SK-N-SH treated with all-trans-retinoic acid at 6 μM for 48 hours (cell line): ENCODE results near the gene CC2D1B.

ENCODE experiments used
- ATAC-seq: fragments of 200-7000 bp; cut with Tn5 transposase; 3 replicates; pipeline ENCODE4 v1.9.1; 2020; ENCODE audit warnings: mild to moderate bottlenecking, moderate library complexity
- ARNTL ChIP-seq: fragments of 450-650 bp; formaldehyde crosslinking; IDR thresholded peaks from 2 replicates; pipeline ENCODE4 v1.5.0; 2020; ENCODE audit warnings: low read depth, mild to moderate bottlenecking, moderate library complexity, borderline replicate concordance
- BACH2 ChIP-seq: fragments of 250-450 bp; sonication (Bioruptor Pico); IDR thresholded peaks from 2 replicates; pipeline ENCODE4 v1.9.0; 2021; ENCODE audit warnings: mild to moderate bottlenecking, borderline replicate concordance
- CSDC2 ChIP-seq: fragments of 250-450 bp; sonication (Bioruptor Pico); IDR thresholded peaks from 2 replicates; pipeline ENCODE4 v1.5.0; 2020; ENCODE audit warnings: mild to moderate bottlenecking, moderate library complexity
- ESRRG ChIP-seq: fragments of 250-450 bp; sonication (Bioruptor Pico); IDR thresholded peaks from 2 replicates; pipeline ENCODE4 v1.6.1; 2021; ENCODE audit warnings: mild to moderate bottlenecking
- ISL1 ChIP-seq: fragments of 250-450 bp; sonication (Bioruptor Pico); IDR thresholded peaks from 2 replicates; pipeline ENCODE4 v2.1.2; 2022; ENCODE audit warnings: mild to moderate bottlenecking, moderate library complexity
- OSR1 ChIP-seq: fragments of 250-450 bp; sonication (Bioruptor Pico); IDR thresholded peaks from 2 replicates; pipeline ENCODE4 v1.8.0; 2022; ENCODE audit warnings: moderate library complexity, mild to moderate bottlenecking, inconsistent platforms
- PATZ1 ChIP-seq: fragments of 250-450 bp; sonication (Bioruptor Pico); IDR thresholded peaks from 2 replicates; pipeline ENCODE4 v1.8.0; 2020; ENCODE audit warnings: mild to moderate bottlenecking, moderate library complexity, borderline replicate concordance
- PPARA ChIP-seq: fragments of 250-450 bp; sonication (Bioruptor Pico); IDR thresholded peaks from 2 replicates; pipeline ENCODE4 v1.5.0; 2020; ENCODE audit warnings: mild to moderate bottlenecking, borderline replicate concordance
- RARB ChIP-seq: fragments of 250-450 bp; sonication (Bioruptor Pico); IDR thresholded peaks from 2 replicates; pipeline ENCODE4 v1.8.0; 2021; ENCODE audit warnings: mild to moderate bottlenecking, moderate library complexity
- TCF4 ChIP-seq: fragments of 250-450 bp; sonication (Bioruptor Pico); IDR thresholded peaks from 2 replicates; pipeline ENCODE4 v1.8.0; 2021; ENCODE audit warnings: mild to moderate bottlenecking, moderate library complexity, borderline replicate concordance
- TOX ChIP-seq: fragments of 250-450 bp; sonication (Bioruptor Pico); IDR thresholded peaks from 2 replicates; pipeline ENCODE4 v1.8.0; 2021; ENCODE audit warnings: mild to moderate bottlenecking, moderate library complexity, borderline replicate concordance
- ZC3H10 ChIP-seq: fragments of 250-450 bp; sonication (Bioruptor Pico); IDR thresholded peaks from 2 replicates; pipeline ENCODE4 v1.5.1; 2021; ENCODE audit warnings: mild to moderate bottlenecking, moderate library complexity
- ZFP3 ChIP-seq: fragments of 250-450 bp; sonication (Bioruptor Pico); IDR thresholded peaks from 2 replicates; pipeline ENCODE4 v1.5.0; 2020; ENCODE audit warnings: mild to moderate bottlenecking, moderate library complexity
- ZNF565 ChIP-seq: fragments of 450-650 bp; formaldehyde crosslinking; conservative IDR thresholded peaks from 2 replicates; pipeline ENCODE4 v1.5.0; 2020; ENCODE audit warnings: low read depth, mild to moderate bottlenecking, moderate library complexity
- ZNF70 ChIP-seq: fragments of 450-650 bp; formaldehyde crosslinking; IDR thresholded peaks from 2 replicates; pipeline ENCODE4 v1.5.0; 2020; ENCODE audit warnings: mild to moderate bottlenecking, moderate library complexity
- ZNF8 ChIP-seq: fragments of 450-650 bp; formaldehyde crosslinking; IDR thresholded peaks from 2 replicates; pipeline ENCODE4 v1.5.0; 2020; ENCODE audit warnings: mild to moderate bottlenecking, moderate library complexity
- TF ChIP-seq, protein P1 (sequence below): fragments of 250-450 bp; sonication (Bioruptor Pico); IDR thresholded peaks from 2 replicates; pipeline ENCODE4 v1.5.1; 2020; ENCODE audit warnings: low read depth, mild to moderate bottlenecking, moderate library complexity
- TF ChIP-seq, protein P2 (sequence below): fragments of 250-450 bp; sonication (Bioruptor Pico); IDR thresholded peaks from 2 replicates; pipeline ENCODE4 v1.8.0; 2021; ENCODE audit warnings: low read depth, mild to moderate bottlenecking, moderate library complexity, borderline replicate concordance
- TF ChIP-seq, protein P3 (sequence below): fragments of 250-450 bp; sonication (Bioruptor Pico); IDR thresholded peaks from 2 replicates; pipeline ENCODE4 v1.5.1; 2021; ENCODE audit warnings: mild to moderate bottlenecking, moderate library complexity
- TF ChIP-seq, protein P4 (sequence below): fragments of 250-450 bp; sonication (Bioruptor Pico); IDR thresholded peaks from 2 replicates; pipeline ENCODE4 v1.5.0; 2020; ENCODE audit warnings: mild to moderate bottlenecking, moderate library complexity

CC2D1B gene

DNA sequence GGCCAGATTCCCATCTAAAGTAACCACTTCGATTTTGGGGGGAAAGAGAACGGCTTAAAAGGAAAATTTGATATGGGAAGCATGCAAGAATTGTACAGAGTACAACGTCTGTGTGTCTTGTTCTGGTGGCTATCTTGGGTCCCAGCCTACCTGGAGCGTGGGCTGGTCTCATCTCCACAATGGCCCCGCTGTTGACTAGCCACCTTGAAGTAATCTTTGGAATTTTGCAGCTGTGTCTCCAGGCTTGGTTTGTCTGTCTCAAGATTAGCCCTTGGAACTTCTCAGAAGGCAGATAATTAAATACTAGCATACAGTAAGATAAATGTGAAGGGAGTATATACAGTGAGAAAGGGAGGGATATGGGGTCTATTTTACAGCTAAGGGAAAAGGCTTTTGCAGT, 1.3 kb upstream of the CC2D1B start:
- ATAC-seq: no peak
- TF ChIP-seq TOX (no peak), ESRRG (no peak), TCF4 (CRISPR knock-in tag) (no peak), BACH2 (CRISPR knock-in tag) (no peak), ZNF565 (CRISPR knock-in tag) (no peak)
- TF ChIP-seq, protein P1, sequence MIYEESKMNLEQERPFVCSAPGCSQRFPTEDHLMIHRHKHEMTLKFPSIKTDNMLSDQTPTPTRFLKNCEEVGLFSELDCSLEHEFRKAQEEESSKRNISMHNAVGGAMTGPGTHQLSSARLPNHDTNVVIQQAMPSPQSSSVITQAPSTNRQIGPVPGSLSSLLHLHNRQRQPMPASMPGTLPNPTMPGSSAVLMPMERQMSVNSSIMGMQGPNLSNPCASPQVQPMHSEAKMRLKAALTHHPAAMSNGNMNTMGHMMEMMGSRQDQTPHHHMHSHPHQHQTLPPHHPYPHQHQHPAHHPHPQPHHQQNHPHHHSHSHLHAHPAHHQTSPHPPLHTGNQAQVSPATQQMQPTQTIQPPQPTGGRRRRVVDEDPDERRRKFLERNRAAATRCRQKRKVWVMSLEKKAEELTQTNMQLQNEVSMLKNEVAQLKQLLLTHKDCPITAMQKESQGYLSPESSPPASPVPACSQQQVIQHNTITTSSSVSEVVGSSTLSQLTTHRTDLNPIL: no peak
- TF ChIP-seq, all 23 proteins: peak for 0

DNA sequence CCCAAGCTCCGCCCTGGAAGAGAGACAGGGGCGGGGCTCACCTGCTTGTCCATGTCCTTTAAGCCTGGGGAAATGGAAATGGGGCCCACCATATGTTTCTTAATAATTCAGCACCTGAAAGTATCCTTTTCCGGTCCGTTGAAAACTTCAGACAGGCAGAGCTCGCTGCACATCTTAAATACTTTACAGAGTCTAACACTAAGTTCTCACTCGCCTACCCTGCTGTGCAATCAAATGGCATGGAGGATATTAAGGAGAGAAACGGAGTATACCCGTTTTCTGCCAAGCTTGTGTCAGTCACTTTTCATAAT, 467 bp upstream of the CC2D1B start:
- ATAC-seq: no peak
- TF ChIP-seq, protein P2, sequence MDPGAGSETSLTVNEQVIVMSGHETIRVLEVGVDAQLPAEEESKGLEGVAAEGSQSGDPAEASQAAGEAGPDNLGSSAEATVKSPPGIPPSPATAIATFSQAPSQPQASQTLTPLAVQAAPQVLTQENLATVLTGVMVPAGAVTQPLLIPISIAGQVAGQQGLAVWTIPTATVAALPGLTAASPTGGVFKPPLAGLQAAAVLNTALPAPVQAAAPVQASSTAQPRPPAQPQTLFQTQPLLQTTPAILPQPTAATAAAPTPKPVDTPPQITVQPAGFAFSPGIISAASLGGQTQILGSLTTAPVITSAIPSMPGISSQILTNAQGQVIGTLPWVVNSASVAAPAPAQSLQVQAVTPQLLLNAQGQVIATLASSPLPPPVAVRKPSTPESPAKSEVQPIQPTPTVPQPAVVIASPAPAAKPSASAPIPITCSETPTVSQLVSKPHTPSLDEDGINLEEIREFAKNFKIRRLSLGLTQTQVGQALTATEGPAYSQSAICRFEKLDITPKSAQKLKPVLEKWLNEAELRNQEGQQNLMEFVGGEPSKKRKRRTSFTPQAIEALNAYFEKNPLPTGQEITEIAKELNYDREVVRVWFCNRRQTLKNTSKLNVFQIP (CRISPR knock-in tag): no peak
- TF ChIP-seq OSR1 (CRISPR knock-in tag) (no peak), PPARA (CRISPR knock-in tag) (no peak), ZFP3 (CRISPR knock-in tag) (no peak), ZNF565 (CRISPR knock-in tag) (no peak), ESRRG (no peak), PATZ1 (CRISPR knock-in tag) (no peak), TOX (no peak), ZC3H10 (CRISPR knock-in tag) (no peak), ZNF8 (CRISPR knock-in tag) (no peak), ARNTL (no peak), ISL1 (CRISPR knock-in tag) (no peak), ZNF70 (CRISPR knock-in tag) (no peak), RARB (no peak), BACH2 (CRISPR knock-in tag) (no peak)
- TF ChIP-seq, protein P3, sequence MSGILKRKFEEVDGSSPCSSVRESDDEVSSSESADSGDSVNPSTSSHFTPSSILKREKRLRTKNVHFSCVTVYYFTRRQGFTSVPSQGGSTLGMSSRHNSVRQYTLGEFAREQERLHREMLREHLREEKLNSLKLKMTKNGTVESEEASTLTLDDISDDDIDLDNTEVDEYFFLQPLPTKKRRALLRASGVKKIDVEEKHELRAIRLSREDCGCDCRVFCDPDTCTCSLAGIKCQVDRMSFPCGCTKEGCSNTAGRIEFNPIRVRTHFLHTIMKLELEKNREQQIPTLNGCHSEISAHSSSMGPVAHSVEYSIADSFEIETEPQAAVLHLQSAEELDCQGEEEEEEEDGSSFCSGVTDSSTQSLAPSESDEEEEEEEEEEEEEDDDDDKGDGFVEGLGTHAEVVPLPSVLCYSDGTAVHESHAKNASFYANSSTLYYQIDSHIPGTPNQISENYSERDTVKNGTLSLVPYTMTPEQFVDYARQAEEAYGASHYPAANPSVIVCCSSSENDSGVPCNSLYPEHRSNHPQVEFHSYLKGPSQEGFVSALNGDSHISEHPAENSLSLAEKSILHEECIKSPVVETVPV (CRISPR knock-in tag): no peak
- TF ChIP-seq, protein P1: no peak
- TF ChIP-seq, protein P4, sequence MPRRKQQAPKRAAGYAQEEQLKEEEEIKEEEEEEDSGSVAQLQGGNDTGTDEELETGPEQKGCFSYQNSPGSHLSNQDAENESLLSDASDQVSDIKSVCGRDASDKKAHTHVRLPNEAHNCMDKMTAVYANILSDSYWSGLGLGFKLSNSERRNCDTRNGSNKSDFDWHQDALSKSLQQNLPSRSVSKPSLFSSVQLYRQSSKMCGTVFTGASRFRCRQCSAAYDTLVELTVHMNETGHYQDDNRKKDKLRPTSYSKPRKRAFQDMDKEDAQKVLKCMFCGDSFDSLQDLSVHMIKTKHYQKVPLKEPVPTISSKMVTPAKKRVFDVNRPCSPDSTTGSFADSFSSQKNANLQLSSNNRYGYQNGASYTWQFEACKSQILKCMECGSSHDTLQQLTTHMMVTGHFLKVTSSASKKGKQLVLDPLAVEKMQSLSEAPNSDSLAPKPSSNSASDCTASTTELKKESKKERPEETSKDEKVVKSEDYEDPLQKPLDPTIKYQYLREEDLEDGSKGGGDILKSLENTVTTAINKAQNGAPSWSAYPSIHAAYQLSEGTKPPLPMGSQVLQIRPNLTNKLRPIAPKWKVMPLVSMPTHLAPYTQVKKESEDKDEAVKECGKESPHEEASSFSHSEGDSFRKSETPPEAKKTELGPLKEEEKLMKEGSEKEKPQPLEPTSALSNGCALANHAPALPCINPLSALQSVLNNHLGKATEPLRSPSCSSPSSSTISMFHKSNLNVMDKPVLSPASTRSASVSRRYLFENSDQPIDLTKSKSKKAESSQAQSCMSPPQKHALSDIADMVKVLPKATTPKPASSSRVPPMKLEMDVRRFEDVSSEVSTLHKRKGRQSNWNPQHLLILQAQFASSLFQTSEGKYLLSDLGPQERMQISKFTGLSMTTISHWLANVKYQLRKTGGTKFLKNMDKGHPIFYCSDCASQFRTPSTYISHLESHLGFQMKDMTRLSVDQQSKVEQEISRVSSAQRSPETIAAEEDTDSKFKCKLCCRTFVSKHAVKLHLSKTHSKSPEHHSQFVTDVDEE: no peak

DNA sequence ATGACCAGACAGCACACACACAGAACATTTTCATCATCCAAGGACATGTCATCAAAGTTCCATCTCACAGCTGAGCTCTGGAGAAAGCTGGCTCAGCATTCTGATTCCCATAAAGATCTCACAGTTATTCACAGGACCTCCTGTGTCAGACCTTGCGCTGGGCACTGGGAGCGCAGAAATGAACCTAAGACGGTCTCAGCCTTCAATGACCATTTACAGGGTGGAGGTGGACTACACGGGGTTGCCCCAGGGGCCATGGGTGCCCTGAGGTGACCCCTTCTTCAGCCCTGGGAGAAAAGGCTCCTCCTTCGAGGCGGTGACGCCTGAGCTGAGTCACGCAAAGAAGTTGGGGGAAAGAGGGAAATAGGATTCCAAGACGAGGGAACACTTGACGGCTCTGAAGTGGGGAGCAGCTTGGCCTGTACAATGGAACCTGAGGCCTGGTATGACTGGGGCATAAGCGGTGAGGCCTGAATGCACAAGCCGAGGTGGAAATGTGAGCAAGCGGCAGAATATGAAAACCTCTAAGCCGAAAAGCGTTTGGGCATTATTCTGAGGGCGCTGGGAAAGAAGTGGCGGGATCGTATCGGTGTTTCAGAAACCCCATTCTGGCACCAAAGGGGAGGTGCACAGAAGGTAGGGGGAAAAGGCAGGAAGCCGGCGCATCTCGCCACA, 797 bp downstream of the CC2D1B start:
- peak; percentile 65 for ATAC-seq
- TF ChIP-seq, protein P2 (CRISPR knock-in tag): no peak
- TF ChIP-seq CSDC2 (no peak), PATZ1 (CRISPR knock-in tag) (no peak), TOX (no peak), ARNTL (no peak), BACH2 (CRISPR knock-in tag) (no peak)
